Esophagus squamous epithelium (tissue), 5 donors: ENCODE results near the gene PEAR1. TPM values are rescaled to one million over a fixed set of nuclear protein-coding genes. Genes with fewer than 3 reads are reported as not detected.

Source experiments
- DNase-seq: peaks from one replicate; lab custom pipeline; 2025; lab: John Stamatoyannopoulos, UW
- H3K27ac ChIP-seq, 4 donors: fragments of 200-600 bp; sonication (generic); one replicate each; pipeline ENCODE4 v1.5.1; 2016 to 2019; ENCODE audit warnings: mild to moderate bottlenecking in 1 of 4
- H3K27me3 ChIP-seq, 4 donors: fragments of 200-600 bp; sonication (generic); 1 replicate in 3 of 4; 2 replicates in 1 of 4; pipeline versions ENCODE4 v1.5.1 to v1.6.0; 2017 to 2021; ENCODE audit warnings: antibody characterized with exemption in 1 of 4
- H3K36me3 ChIP-seq, 3 donors: fragments of 200-600 bp; sonication (generic); one replicate each; pipeline ENCODE4 v1.5.1; 2016 to 2019
- H3K4me1 ChIP-seq, 3 donors: fragments of 200-600 bp; sonication (generic); one replicate each; pipeline ENCODE4 v1.5.1; 2017 to 2019
- H3K4me3 ChIP-seq, 4 donors: fragments of 200-600 bp; sonication (generic); 1 replicate in 3 of 4; 2 replicates in 1 of 4; pipeline ENCODE4 v1.5.1; 2016 to 2019; ENCODE audit warnings: mild to moderate bottlenecking in 2 of 4, moderate library complexity in 1 of 4
- H3K9me3 ChIP-seq, 3 donors: fragments of 200-600 bp; sonication (generic); one replicate each; pipeline ENCODE4 v1.5.1; 2016 to 2019
- POLR2A ChIP-seq, 4 donors: fragments of 450-650 bp; IDR thresholded peaks; one replicate each; pipeline ENCODE4 v1.6.1; 2017; ENCODE audit warnings: antibody characterized with exemption in 4 of 4, mild to moderate bottlenecking in 4 of 4, moderate library complexity in 3 of 4
- whole genome bisulfite sequencing, 2 donors: methylation state at CpG; one replicate each; pipeline ENCODE4 v1.1.5; 2018; 5-methylcytosine and 5-hydroxymethylcytosine counted together
- intact Hi-C: fragments of 100-400 bp; cut with DNase I; formaldehyde crosslinking; loops from one replicate; pipeline ENCODE4 v1.15.0; 2022
- total RNA-seq, 4 donors: library from RNA; depleted of rRNA; stranded (reverse); fragments of >200 nt; gene quantifications; one replicate each; pipeline ENCODE4 v1.1.0, GENCODE V29; 2016
- TF ChIP-seq, protein P1 (sequence below), 6 experiments: fragments of 450-650 bp in 4 of 6; fragments of 200-600 bp in 2 of 6; sonication (generic) in 2 of 6; IDR thresholded peaks; one replicate each; pipeline ENCODE4 v1.5.1; 2016 to 2019; ENCODE audit warnings: antibody characterized with exemption in 6 of 6, mild to moderate bottlenecking in 4 of 6, moderate library complexity in 4 of 6
- donor health status: DM: yes; HTN: yes; CAD: no.

PEAR1 gene, protein sequence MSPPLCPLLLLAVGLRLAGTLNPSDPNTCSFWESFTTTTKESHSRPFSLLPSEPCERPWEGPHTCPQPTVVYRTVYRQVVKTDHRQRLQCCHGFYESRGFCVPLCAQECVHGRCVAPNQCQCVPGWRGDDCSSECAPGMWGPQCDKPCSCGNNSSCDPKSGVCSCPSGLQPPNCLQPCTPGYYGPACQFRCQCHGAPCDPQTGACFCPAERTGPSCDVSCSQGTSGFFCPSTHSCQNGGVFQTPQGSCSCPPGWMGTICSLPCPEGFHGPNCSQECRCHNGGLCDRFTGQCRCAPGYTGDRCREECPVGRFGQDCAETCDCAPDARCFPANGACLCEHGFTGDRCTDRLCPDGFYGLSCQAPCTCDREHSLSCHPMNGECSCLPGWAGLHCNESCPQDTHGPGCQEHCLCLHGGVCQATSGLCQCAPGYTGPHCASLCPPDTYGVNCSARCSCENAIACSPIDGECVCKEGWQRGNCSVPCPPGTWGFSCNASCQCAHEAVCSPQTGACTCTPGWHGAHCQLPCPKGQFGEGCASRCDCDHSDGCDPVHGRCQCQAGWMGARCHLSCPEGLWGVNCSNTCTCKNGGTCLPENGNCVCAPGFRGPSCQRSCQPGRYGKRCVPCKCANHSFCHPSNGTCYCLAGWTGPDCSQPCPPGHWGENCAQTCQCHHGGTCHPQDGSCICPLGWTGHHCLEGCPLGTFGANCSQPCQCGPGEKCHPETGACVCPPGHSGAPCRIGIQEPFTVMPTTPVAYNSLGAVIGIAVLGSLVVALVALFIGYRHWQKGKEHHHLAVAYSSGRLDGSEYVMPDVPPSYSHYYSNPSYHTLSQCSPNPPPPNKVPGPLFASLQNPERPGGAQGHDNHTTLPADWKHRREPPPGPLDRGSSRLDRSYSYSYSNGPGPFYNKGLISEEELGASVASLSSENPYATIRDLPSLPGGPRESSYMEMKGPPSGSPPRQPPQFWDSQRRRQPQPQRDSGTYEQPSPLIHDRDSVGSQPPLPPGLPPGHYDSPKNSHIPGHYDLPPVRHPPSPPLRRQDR
- 1 to 10 TPM; 1.1 to 4.6 (median 2.7) TPM for total RNA-seq

- H3K4me1 ChIP-seq: peaks cover 7 to 68% (median 26%) of the 10 kb centered on the region in 3 donors
- 16 to 25% methylated on average over 13 to 37 of the region's 60 CpGs for WGBS, 2 donors
- intact Hi-C loops: no loop called here
These were observed at the start of gene PEAR1 for GRCh38 chr1:156893048-156893953. PEAR1 (plus strand) TSS chr1:156893718; CDS start chr1:156903927, 10,209 bp downstream.

GRCh38 chr1:156844102-156844501 lies 49.4 kb upstream of the PEAR1 start:
- DNase-seq: no peak
- intact Hi-C loops: no loop called here
- TF ChIP-seq, protein P1, sequence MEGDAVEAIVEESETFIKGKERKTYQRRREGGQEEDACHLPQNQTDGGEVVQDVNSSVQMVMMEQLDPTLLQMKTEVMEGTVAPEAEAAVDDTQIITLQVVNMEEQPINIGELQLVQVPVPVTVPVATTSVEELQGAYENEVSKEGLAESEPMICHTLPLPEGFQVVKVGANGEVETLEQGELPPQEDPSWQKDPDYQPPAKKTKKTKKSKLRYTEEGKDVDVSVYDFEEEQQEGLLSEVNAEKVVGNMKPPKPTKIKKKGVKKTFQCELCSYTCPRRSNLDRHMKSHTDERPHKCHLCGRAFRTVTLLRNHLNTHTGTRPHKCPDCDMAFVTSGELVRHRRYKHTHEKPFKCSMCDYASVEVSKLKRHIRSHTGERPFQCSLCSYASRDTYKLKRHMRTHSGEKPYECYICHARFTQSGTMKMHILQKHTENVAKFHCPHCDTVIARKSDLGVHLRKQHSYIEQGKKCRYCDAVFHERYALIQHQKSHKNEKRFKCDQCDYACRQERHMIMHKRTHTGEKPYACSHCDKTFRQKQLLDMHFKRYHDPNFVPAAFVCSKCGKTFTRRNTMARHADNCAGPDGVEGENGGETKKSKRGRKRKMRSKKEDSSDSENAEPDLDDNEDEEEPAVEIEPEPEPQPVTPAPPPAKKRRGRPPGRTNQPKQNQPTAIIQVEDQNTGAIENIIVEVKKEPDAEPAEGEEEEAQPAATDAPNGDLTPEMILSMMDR (IDR thresholded peaks at IDR 0.05): no peak
- no peak for TF ChIP-seq POLR2A (IDR thresholded peaks at IDR 0.05)
- no peaks in the 10 kb centered on the region for H3K9me3 ChIP-seq
- peaks cover 0 to 100% (median 11%) of the 10 kb centered on the region in 4 donors for H3K27me3 ChIP-seq
- 27 to 74% methylated on average over 4 of the region's 6 CpGs for WGBS, 2 donors
- no peak overlapping the region for H3K27ac ChIP-seq
- H3K36me3 ChIP-seq: no peaks in the 10 kb centered on the region
- no peak overlapping the region for H3K4me3 ChIP-seq
- peaks cover 0 to 23% (median 6%) of the 10 kb centered on the region in 3 donors for H3K4me1 ChIP-seq

More at GRCh38 chr1:156893048-156893953, at the start of gene PEAR1:
- peak within 1 kb of the TSS; percentile 69 to 89 (median 88) for H3K27ac ChIP-seq
- H3K27me3 ChIP-seq: peaks cover 0 to 52% (median 2%) of the 10 kb centered on the region in 4 donors
- no peaks in the 10 kb centered on the region for H3K9me3 ChIP-seq
- no peaks in the 10 kb centered on the region for H3K36me3 ChIP-seq
- peak within 1 kb of the TSS; percentile 23 to 65 (median 49) for H3K4me3 ChIP-seq
- DNase-seq: no peak
- peak in 1 of 4 donors; percentile 39 for TF ChIP-seq POLR2A (IDR thresholded peaks at IDR 0.05)
- TF ChIP-seq, protein P1 (IDR thresholded peaks at IDR 0.05): no peak

- 71% methylated on average over 3 of the region's 14 CpGs; no CpG with 5 or more reads in 1 of the 2 donors for WGBS, 2 donors
- TF ChIP-seq, protein P1 (IDR thresholded peaks at IDR 0.05): no peak
- TF ChIP-seq POLR2A (IDR thresholded peaks at IDR 0.05): no peak
- no peaks in the 10 kb centered on the region for H3K9me3 ChIP-seq
- H3K4me1 ChIP-seq: peaks cover 0 to 24% (median 6%) of the 10 kb centered on the region in 3 donors
- H3K27ac ChIP-seq: no peak overlapping the region
- no peaks in the 10 kb centered on the region for H3K36me3 ChIP-seq
- intact Hi-C loops: no loop called here
- DNase-seq: no peak
- H3K4me3 ChIP-seq: no peak overlapping the region
- H3K27me3 ChIP-seq: peaks cover 0 to 100% (median 11%) of the 10 kb centered on the region in 4 donors
These were observed 48.9 kb upstream of the PEAR1 start for GRCh38 chr1:156844638-156845037.

GRCh38 chr1:156845055-156845952 lies 48.2 kb upstream of the PEAR1 start:
- WGBS, 2 donors: 4 to 39% methylated on average over 3 to 10 of the region's 69 CpGs
- H3K9me3 ChIP-seq: no peaks in the 10 kb centered on the region
- intact Hi-C loops: no loop called here
- no peak for DNase-seq
- peaks cover 0 to 100% (median 11%) of the 10 kb centered on the region in 4 donors for H3K27me3 ChIP-seq
- peak overlapping the region in 1 of 4 donors; percentile 3 for H3K4me3 ChIP-seq
- no peak for TF ChIP-seq POLR2A (IDR thresholded peaks at IDR 0.05)
- TF ChIP-seq, protein P1 (IDR thresholded peaks at IDR 0.05): no peak
- H3K27ac ChIP-seq: no peak overlapping the region
- H3K36me3 ChIP-seq: no peaks in the 10 kb centered on the region
- H3K4me1 ChIP-seq: peaks cover 0 to 24% (median 6%) of the 10 kb centered on the region in 3 donors
